HepG2 (cell line): ENCODE measurements around the gene ASTN2.

Experiments used
- GABPB1 ChIP-seq: IDR thresholded peaks from 2 replicates; pipeline ENCODE4 v1.6.1; 2016; ENCODE audit warnings: mild to moderate bottlenecking, missing genetic modification reagents, moderate library complexity, missing compliant biosample characterization
- MAZ ChIP-seq, 2 experiments: sonication (generic) in 1 of 2; formaldehyde crosslinking in 1 of 2; IDR thresholded peaks; 2 replicates each; pipeline versions ENCODE4 v1.5.0 to v1.6.1; 2012 to 2020; ENCODE audit warnings: low read depth in 2 of 2, mild to moderate bottlenecking in 2 of 2, borderline replicate concordance in 1 of 2, improper control_type of control experiment in 1 of 2, low read length in 1 of 2, missing genetic modification reagents in 1 of 2, moderate library complexity in 1 of 2
- NR2F6 ChIP-seq, 2 experiments: IDR thresholded peaks; 2 replicates each; pipeline ENCODE4 v1.6.1; 2016; ENCODE audit warnings: antibody characterized with exemption in 1 of 2, mild to moderate bottlenecking in 1 of 2
- RBM39 ChIP-seq: fragments of 200-400 bp; formaldehyde crosslinking; IDR thresholded peaks from one replicate; pipeline ENCODE4 v1.6.1; 2018; ENCODE audit warnings: antibody characterized with exemption, mild to moderate bottlenecking, low read depth, low read length; ENCODE audit not compliant: poor library complexity, severe bottlenecking
- TAF1 ChIP-seq: sonication (generic); formaldehyde crosslinking; IDR thresholded peaks from 2 replicates; pipeline ENCODE4 v1.4.0; 2020; ENCODE audit warnings: missing genetic modification reagents
- U2AF1 ChIP-seq: fragments of 200-400 bp; formaldehyde crosslinking; optimal IDR thresholded peaks from 2 replicates; pipeline ENCODE3; 2017; ENCODE audit warnings: mild to moderate bottlenecking, low read depth, low read length
- ZBTB49 ChIP-seq: sonication (generic); formaldehyde crosslinking; IDR thresholded peaks from 2 replicates; pipeline ENCODE4 v1.4.0; 2020; ENCODE audit warnings: missing genetic modification reagents, borderline replicate concordance
- ZNF232 ChIP-seq: sonication (generic); formaldehyde crosslinking; IDR thresholded peaks from 2 replicates; pipeline ENCODE4 v1.4.0; 2020; ENCODE audit warnings: missing genetic modification reagents, borderline replicate concordance
- ZNF777 ChIP-seq: sonication (generic); formaldehyde crosslinking; IDR thresholded peaks from 2 replicates; pipeline ENCODE4 v1.4.0; 2020; ENCODE audit warnings: missing genetic modification reagents

DNA sequence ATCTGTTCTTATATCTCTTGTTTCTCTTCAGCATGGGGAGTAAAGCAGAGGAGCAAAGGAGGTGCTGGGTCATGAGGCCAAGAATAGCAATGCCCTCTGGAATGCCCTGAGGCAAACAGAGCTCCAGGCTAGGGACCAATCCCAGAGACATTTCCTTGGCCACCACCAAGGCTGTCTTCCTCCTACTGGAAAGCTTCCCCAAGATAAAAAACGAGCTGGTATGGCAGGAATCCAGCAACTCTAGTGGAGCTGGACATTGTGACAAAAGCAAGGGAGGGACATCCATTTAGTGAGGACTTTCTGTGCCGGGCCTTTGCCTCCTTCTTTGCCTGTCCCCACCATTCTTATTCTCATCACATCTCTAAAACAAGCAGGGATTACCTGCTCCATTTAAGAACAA lies 161.6 kb downstream of the ASTN2 start:
- TF ChIP-seq RBM39: no peak
- TF ChIP-seq ZNF232 (CRISPR knock-in tag): no peak
- no peak for TF ChIP-seq MAZ (IDR thresholded peaks at IDR 0.05; ENCODE audit: borderline replicate concordance, low read depth, low read length)
- TF ChIP-seq MAZ (CRISPR knock-in tag; IDR thresholded peaks at IDR 0.05; ENCODE audit: low read depth): no peak
- TF ChIP-seq TAF1 (CRISPR knock-in tag): no peak
- TF ChIP-seq NR2F6 (IDR thresholded peaks at IDR 0.05): no peak
- no peak for TF ChIP-seq NR2F6 (CRISPR knock-in tag; IDR thresholded peaks at IDR 0.05)
- TF ChIP-seq ZNF777 (CRISPR knock-in tag): no peak
- TF ChIP-seq ZBTB49 (CRISPR knock-in tag): no peak
- TF ChIP-seq GABPB1 (CRISPR knock-in tag): no peak
- no peak for TF ChIP-seq U2AF1
